Measurements from ENCODE around the gene DIABLO.
A peak's percentile ranks its signal among the peaks of the same experiment; 100 is the strongest.
"Not testable (repeated sequence)": the region's sequence is repeated elsewhere in the genome, so short reads cannot be mapped to it uniquely, and the experiment has no call there.

DIABLO gene

DNA sequence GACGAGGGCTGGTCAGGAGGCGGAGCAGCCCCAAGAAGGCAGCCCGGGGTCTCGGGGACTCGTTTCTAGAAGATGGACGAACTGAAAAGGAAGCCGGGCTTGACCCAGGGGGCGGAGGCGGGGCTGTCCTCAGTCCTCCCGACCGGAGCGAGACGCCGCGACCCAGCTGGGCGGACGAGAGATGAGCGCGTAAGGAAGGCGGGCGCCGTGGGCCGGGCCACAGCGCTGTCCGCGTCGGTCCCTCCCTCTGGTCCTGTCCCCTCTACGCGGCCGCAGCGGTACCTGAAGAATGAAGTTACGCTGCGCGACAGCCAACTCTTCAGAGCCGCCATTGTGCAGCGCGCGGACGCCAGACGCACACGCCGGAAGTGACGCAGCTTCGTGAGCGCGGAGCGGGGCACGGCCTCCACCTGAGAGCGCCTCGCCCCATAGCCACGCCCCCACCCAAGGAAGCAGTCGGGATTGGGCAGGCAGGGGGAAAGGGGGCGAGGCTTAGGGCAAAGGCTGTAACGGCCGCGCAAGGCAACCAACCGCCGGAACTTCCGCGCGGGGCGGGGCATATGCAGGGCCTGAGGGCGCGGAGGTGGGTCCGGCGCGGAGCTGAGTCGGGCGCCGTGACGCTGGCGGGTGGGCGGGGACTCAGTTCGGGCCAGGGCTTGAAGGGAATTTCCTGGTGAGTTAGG lies at the start of gene DIABLO:
Gene DIABLO, minus strand, starts transcription at position 370 of the 683 bp plus-strand sequence. Its CDS starts 38 bp downstream, at position 332.
- peak; percentile 100 for DNase-seq (ENCODE audit: low spot score)

GRCh38 chr12:122275459-122275858 lies 49.6 kb upstream of the DIABLO start:
- no peak for DNase-seq (ENCODE audit: low spot score)

GRCh38 chr12:122266230-122266901 lies 40.5 kb upstream of the DIABLO start, which contains the start of gene VPS33A:
Gene VPS33A, minus strand, starts transcription at chr12:122266494. Its CDS starts 86 bp downstream, at chr12:122266408.
- DNase-seq (ENCODE audit: low spot score), result peak; percentile 91

DNA sequence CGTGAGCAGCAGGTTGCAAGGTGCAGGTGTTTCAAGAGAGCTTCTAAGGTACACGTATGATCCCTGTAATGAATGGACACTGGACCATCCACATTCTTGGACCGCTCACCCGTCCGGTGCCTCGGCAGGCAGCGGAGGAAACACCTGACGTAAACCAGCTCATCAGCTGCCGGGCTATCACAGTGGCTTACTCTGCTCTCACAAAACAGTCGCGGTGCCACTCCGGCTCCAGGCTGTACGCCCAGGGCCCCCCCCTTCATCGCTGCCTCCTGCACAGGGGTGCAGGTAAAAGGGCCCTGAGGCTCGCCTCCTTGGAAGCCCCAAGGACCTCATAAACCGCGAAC lies 40.0 kb upstream of the DIABLO start:
- peak; percentile 40 for DNase-seq (ENCODE audit: low spot score)

- peak; percentile 17 for DNase-seq (ENCODE audit: low spot score)
These were observed 39.6 kb upstream of the DIABLO start for GRCh38 chr12:122265476-122265875.

- not testable (repeated sequence) for DNase-seq (ENCODE audit: low spot score)
These were observed 34.9 kb upstream of the DIABLO start for GRCh38 chr12:122260735-122261134.

- not testable (repeated sequence) for DNase-seq (ENCODE audit: low spot score)
These were observed 33.1 kb upstream of the DIABLO start for GRCh38 chr12:122258939-122259338.

DNA sequence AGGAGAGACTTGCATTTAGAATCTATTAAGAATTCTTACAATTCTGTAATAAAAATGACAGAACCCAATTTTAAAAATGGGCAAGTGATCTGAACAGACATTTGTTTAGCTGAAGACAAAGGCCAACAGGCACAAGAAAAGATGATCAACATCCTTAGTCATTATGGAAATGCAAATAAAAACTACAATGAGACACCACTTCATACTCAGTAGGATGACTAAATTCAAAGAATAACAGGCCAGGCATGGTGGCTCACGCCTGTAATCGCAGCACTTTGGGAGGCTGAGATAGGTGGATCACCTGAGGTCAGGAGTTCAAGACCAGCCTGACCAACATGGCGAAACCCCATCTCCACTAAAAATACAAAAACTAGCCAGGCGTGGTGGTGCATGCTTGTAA lies 32.6 kb upstream of the DIABLO start:
- DNase-seq (ENCODE audit: low spot score), result not testable (repeated sequence)

- no peak for DNase-seq (ENCODE audit: low spot score)
These were observed 24.7 kb upstream of the DIABLO start for GRCh38 chr12:122250536-122250935.

DNA sequence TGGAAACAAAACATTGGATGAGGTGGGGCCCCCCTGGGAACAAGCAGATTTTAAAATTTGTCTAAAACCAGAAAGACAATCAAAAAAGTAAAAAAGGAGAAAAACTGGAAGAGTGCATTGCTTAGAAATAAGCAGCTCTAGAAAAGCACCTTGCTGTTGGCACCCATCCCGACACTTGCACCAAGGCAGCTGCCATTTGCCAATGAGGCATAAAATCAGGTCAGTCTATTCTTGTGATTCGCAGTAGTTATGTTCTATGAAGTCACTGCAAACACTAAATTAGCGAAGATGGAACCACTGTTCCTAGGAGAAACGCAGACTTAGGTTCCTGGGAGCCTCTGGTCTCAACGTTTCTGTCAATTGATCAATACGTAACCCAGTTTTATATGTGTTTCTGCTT lies 24.2 kb upstream of the DIABLO start:
- no peak for DNase-seq (ENCODE audit: low spot score)

- DNase-seq (ENCODE audit: low spot score), result no peak
These were observed 19.7 kb upstream of the DIABLO start for GRCh38 chr12:122245553-122245952.

DNA sequence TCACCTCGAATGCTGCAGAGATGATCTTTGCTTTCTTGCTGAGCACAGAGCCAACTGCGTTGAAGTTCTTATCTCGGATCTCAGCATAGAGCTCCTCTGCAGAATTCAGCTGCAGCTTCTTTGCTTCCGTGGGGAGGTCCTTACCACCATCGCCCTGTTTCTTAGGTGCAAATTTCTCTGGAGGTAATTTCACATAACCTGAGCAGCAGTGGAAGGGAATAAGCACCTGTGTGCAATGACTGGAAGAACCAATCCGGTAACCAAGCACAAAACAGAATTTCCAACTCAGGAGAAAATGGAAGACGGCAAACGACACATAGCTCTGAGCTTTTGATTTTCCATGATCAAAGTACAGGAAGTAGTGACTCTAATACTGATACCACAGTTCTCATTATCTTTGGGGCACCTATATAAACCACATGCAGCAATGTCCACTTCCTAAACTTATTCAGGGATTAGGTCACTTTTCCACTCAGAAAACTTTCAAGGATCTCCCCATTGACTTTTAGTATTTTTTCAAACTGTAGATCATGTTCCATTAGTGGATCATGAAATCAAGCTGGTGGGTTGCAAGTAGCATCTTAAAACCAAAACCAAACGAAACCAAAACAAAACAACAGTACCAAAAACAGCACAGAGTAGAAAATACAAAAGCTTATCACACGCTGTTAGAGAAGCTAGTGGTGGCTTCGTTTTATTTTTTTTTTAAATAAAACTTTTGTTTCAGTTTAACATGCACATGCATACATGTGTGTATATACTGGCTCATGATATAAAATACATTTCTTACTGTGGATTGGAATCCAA lies 18.9 kb upstream of the DIABLO start:
- peak; percentile 31 for DNase-seq (ENCODE audit: low spot score)

GRCh38 chr12:122243965-122244364 lies 18.1 kb upstream of the DIABLO start:
- peak; percentile 26 for DNase-seq (ENCODE audit: low spot score)

DNA sequence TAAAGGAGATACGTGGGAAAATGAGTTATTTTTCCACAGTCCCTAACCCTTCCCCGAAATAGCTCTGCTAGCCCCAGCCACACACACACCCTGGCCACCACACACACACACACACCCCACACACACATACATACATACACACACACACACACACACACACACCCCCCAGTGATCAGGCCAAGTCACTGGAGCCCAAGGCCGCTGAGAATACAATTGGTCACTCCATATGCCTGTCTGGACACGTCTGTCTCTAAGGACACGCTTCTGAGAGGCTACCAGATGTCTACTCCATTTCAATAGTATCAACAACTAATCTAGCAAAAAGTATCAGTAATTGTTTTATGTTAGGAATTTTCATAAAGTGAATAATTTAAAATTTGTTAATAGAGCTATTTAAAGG lies 13.0 kb upstream of the DIABLO start:
- DNase-seq (ENCODE audit: low spot score), result no peak

GRCh38 chr12:122235741-122236140 lies 9.9 kb upstream of the DIABLO start:
- DNase-seq (ENCODE audit: low spot score), result no peak

GRCh38 chr12:122232691-122233090 lies 6.8 kb upstream of the DIABLO start:
- no peak for DNase-seq (ENCODE audit: low spot score)

- DNase-seq (ENCODE audit: low spot score), result no peak
These were observed 4.9 kb upstream of the DIABLO start for GRCh38 chr12:122230798-122231197.

- no peak for DNase-seq (ENCODE audit: low spot score)
These were observed 2.2 kb upstream of the DIABLO start for GRCh38 chr12:122228092-122228491.

GRCh38 chr12:122227341-122227740 lies 1.5 kb upstream of the DIABLO start:
- DNase-seq (ENCODE audit: low spot score), result peak; percentile 75

DNA sequence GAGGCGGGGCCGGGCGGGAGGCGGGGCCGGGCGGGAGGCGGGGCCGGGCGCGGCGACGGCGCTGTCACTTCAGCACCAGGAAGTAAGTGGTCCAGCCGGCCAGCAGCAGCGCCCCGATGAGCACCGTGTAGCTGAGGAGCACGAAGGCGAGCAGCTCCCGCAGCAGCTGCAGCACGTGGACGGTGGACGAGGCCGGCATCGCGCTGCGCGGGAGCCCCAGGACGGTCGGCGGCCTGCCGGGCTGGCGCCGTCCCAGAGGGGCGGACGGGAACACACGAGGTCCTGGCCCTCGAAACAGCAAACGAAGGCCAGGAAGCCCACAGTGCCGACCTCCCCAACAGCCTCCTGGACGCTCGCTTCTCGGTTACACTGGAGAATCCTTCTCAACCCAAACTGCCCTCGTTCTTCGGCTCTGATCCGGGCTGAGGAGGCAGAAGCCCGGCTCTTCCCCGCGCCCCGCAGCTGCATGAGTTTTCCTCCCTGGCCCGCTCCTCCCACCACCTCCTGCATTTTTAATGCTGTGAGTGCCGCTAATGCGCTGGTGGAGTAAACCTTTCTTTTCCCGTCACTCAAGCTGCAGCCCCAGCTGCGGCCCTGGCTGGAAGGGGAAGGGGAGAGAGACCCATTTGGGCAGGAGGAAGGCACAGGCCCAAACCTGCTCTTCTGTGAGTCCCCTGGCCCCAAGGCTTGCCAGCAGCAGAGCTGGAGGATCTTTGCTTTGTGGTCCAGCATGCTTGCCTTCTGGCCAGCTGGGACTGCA lies 694 bp upstream of the DIABLO start:
- DNase-seq (ENCODE audit: low spot score), result no peak

GRCh38 chr12:122216445-122216844 lies 9.4 kb downstream of the DIABLO start:
- DNase-seq (ENCODE audit: low spot score), result no peak

GRCh38 chr12:122215771-122216170 lies 10.1 kb downstream of the DIABLO start:
- DNase-seq (ENCODE audit: low spot score), result no peak
